GM23338 (cell line): ENCODE measurements around the gene ABL2. TPM values are rescaled to one million over a fixed set of nuclear protein-coding genes. Genes with fewer than 3 reads are reported as not detected.

Source experiments
- ATAC-seq: fragments of 200-7000 bp; cut with Tn5 transposase; 3 replicates; pipeline ENCODE4 v1.9.1; 2020
- DNase-seq: peaks from one replicate; pipeline ENCODE4 v3.0.0-alpha.2; 2015; ENCODE audit warnings: low spot score
- H2AFZ ChIP-seq: fragments of 200-600 bp; sonication (generic); 2 replicates; pipeline ENCODE4 v1.8.0; 2016; ENCODE audit warnings: antibody characterized with exemption, mild to moderate bottlenecking, moderate library complexity
- H3F3A ChIP-seq: fragments of 200-600 bp; sonication (generic); replicated peaks from 2 replicates; pipeline ENCODE4 v1.8.0; 2017; ENCODE audit warnings: antibody characterized with exemption, mixed run types, low read depth
- H3K27ac ChIP-seq: fragments of 200-600 bp; sonication (generic); 2 replicates; pipeline ENCODE4 v1.6.1; 2016; ENCODE audit warnings: low read depth
- H3K27me3 ChIP-seq: fragments of 200-600 bp; sonication (generic); 2 replicates; pipeline ENCODE4 v1.8.0; 2016; ENCODE audit warnings: mild to moderate bottlenecking, mixed run types, moderate library complexity; ENCODE audit not compliant: insufficient read depth
- H3K36me3 ChIP-seq: fragments of 200-600 bp; sonication (generic); 2 replicates; pipeline ENCODE4 v1.8.0; 2016; ENCODE audit warnings: mild to moderate bottlenecking; ENCODE audit not compliant: insufficient read depth
- H3K4me1 ChIP-seq: fragments of 200-600 bp; sonication (generic); 2 replicates; pipeline ENCODE4 v1.8.0; 2016; ENCODE audit warnings: mild to moderate bottlenecking, moderate library complexity; ENCODE audit not compliant: insufficient read depth
- H3K4me2 ChIP-seq: fragments of 200-600 bp; sonication (generic); 2 replicates; pipeline ENCODE4 v1.7.1; 2017; ENCODE audit warnings: mixed run types
- H3K4me3 ChIP-seq: fragments of 200-600 bp; sonication (generic); 2 replicates; pipeline ENCODE4 v1.6.1; 2016; ENCODE audit warnings: mixed run types
- H3K79me2 ChIP-seq: fragments of 200-600 bp; sonication (generic); replicated peaks from 2 replicates; pipeline ENCODE4 v1.8.0; 2017; ENCODE audit warnings: mild to moderate bottlenecking; ENCODE audit not compliant: insufficient read depth
- H3K9me2 ChIP-seq: fragments of 200-600 bp; sonication (generic); 2 replicates; pipeline ENCODE4 v1.8.0; 2017; ENCODE audit not compliant: insufficient read depth
- H4K20me1 ChIP-seq: fragments of 200-600 bp; sonication (generic); replicated peaks from 2 replicates; pipeline ENCODE4 v1.8.0; 2017; ENCODE audit warnings: mild to moderate bottlenecking; ENCODE audit not compliant: insufficient read depth
- H3K27ac Mint-ChIP-seq: 2 replicates; pipeline ENCODE4 v1.8.0; 2020; ENCODE audit warnings: inconsistent platforms, mild to moderate bottlenecking, moderate library complexity, mixed read lengths
- H3K27me3 Mint-ChIP-seq: 3 replicates; pipeline ENCODE4 v1.8.0; 2022; ENCODE audit warnings: low read depth, mild to moderate bottlenecking, moderate library complexity, mixed read lengths, inconsistent platforms; ENCODE audit not compliant: insufficient read depth, poor library complexity
- H3K36me3 Mint-ChIP-seq: 3 replicates; pipeline ENCODE4 v1.8.0; 2021; ENCODE audit warnings: low read depth, mild to moderate bottlenecking, inconsistent platforms, moderate library complexity, mixed read lengths
- H3K4me1 Mint-ChIP-seq: 3 replicates; pipeline ENCODE4 v1.8.0; 2020; ENCODE audit warnings: mild to moderate bottlenecking, inconsistent platforms, mixed read lengths
- H3K4me3 Mint-ChIP-seq: 3 replicates; pipeline ENCODE4 v1.8.0; 2021; ENCODE audit warnings: moderate library complexity, mild to moderate bottlenecking, inconsistent platforms, mixed read lengths
- H3K9me3 Mint-ChIP-seq: 3 replicates; pipeline ENCODE4 v1.8.0; 2020; ENCODE audit warnings: moderate library complexity, mild to moderate bottlenecking, inconsistent platforms, mixed read lengths
- CREB1 ChIP-seq: fragments of 250-450 bp; sonication (Bioruptor Pico); IDR thresholded peaks from 2 replicates; pipeline ENCODE4 v1.5.0; 2020; ENCODE audit warnings: low read depth, mild to moderate bottlenecking, moderate library complexity
- CTCF ChIP-seq, 2 experiments: fragments of 200-600 bp in 1 of 2; sonication (generic) in 1 of 2; conservative IDR thresholded peaks; 2 replicates each; pipeline versions ENCODE4 v1.5.1 to v1.6.1; 2016 to 2017; ENCODE audit warnings: antibody characterized with exemption in 2 of 2, low read depth in 2 of 2, mild to moderate bottlenecking in 2 of 2, moderate library complexity in 1 of 2
- EZH2 ChIP-seq: fragments of 200-600 bp; sonication (generic); IDR thresholded peaks from one replicate; pipeline ENCODE4 v1.8.0; 2017; ENCODE audit warnings: antibody characterized with exemption, mild to moderate bottlenecking, low read depth; ENCODE audit not compliant: unreplicated experiment
- EZH2phosphoT487 ChIP-seq: fragments of 200-600 bp; sonication (generic); IDR thresholded peaks from one replicate; pipeline ENCODE4 v1.8.1; 2018; ENCODE audit warnings: antibody characterized with exemption; ENCODE audit not compliant: unreplicated experiment
- NANOG ChIP-seq: IDR thresholded peaks from 2 replicates; pipeline ENCODE4 v1.6.1; 2016; ENCODE audit warnings: antibody characterized with exemption, borderline replicate concordance
- POLR2AphosphoS5 ChIP-seq: IDR thresholded peaks from 2 replicates; pipeline ENCODE4 v1.6.1; 2016; ENCODE audit warnings: antibody characterized with exemption, low read depth
- STAT1 ChIP-seq: IDR thresholded peaks from one replicate; pipeline ENCODE4 v1.6.1; 2016; ENCODE audit warnings: antibody characterized with exemption; ENCODE audit not compliant: unreplicated experiment
- ZNF114 ChIP-seq: fragments of 250-450 bp; sonication (Bioruptor Pico); IDR thresholded peaks from 2 replicates; pipeline ENCODE4 v1.5.0; 2020; ENCODE audit warnings: mild to moderate bottlenecking, moderate library complexity
- ZNF331 ChIP-seq: fragments of 250-450 bp; sonication (Bioruptor Pico); IDR thresholded peaks from 2 replicates; pipeline ENCODE4 v1.5.0; 2020; ENCODE audit warnings: low read depth, mild to moderate bottlenecking, moderate library complexity
- polyA plus RNA-seq: library from polyadenylated mRNA; unstranded; fragments of >200 nt; fragmentation: Nextera tagmentation; extraction: Ambion mirVana; gene quantifications from 2 replicates; pipeline ENCODE4 v1.2.1, GENCODE V29; 2016
- total RNA-seq: library from RNA; depleted of rRNA; stranded (reverse); fragments of >200 nt; shearing (Covaris generic); gene quantifications from 2 replicates; pipeline ENCODE4 v1.2.3, GENCODE V29; 2014
- TF ChIP-seq, protein P1 (sequence below): IDR thresholded peaks from 2 replicates; pipeline ENCODE4 v1.6.1; 2016; ENCODE audit warnings: antibody characterized with exemption
- TF ChIP-seq, protein P2 (sequence below): IDR thresholded peaks from one replicate; pipeline ENCODE4 v1.6.1; 2018; ENCODE audit warnings: antibody characterized with exemption; ENCODE audit not compliant: unreplicated experiment

The ABL2 gene
- total and polyA plus RNA-seq, 2 experiments from 2014 or later = 5.8 to 22.7 TPM

GRCh38 chr1:179237222-179237621 is 7.7 kb upstream of the ABL2 start:
- Histone ChIP-seq H4K20me1 (no peaks in the 10 kb centered on the region), H3K4me3 (no peak overlapping the region), H2AFZ (no peak overlapping the region), H3K9me2 (no peaks in the 10 kb centered on the region), H3K79me2 (no peaks in the 10 kb centered on the region), H3K27me3 (no peaks in the 10 kb centered on the region), H3K36me3 (no peaks in the 10 kb centered on the region), H3F3A (no peaks in the 10 kb centered on the region), H3K4me2 (no peak overlapping the region), H3K27ac (no peak overlapping the region), H3K4me1 (no peaks in the 10 kb centered on the region)
- H3K4me3 Mint-ChIP-seq = no peak overlapping the region
- no peaks in the 10 kb centered on the region for H3K36me3 Mint-ChIP-seq
- H3K4me1 Mint-ChIP-seq = no peaks in the 10 kb centered on the region; the same call in 2 of the 3 replicates
- no peaks in the 10 kb centered on the region for H3K9me3 Mint-ChIP-seq
- ATAC-seq (no peak), DNase-seq (no peak)
- no peak overlapping the region for H3K27ac Mint-ChIP-seq
- H3K27me3 Mint-ChIP-seq = no peaks in the 10 kb centered on the region
- TF ChIP-seq, protein P1, sequence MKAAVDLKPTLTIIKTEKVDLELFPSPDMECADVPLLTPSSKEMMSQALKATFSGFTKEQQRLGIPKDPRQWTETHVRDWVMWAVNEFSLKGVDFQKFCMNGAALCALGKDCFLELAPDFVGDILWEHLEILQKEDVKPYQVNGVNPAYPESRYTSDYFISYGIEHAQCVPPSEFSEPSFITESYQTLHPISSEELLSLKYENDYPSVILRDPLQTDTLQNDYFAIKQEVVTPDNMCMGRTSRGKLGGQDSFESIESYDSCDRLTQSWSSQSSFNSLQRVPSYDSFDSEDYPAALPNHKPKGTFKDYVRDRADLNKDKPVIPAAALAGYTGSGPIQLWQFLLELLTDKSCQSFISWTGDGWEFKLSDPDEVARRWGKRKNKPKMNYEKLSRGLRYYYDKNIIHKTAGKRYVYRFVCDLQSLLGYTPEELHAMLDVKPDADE = no peak
- TF ChIP-seq STAT1 (no peak), NANOG (no peak), EZH2 (no peak)
- TF ChIP-seq, protein P2, sequence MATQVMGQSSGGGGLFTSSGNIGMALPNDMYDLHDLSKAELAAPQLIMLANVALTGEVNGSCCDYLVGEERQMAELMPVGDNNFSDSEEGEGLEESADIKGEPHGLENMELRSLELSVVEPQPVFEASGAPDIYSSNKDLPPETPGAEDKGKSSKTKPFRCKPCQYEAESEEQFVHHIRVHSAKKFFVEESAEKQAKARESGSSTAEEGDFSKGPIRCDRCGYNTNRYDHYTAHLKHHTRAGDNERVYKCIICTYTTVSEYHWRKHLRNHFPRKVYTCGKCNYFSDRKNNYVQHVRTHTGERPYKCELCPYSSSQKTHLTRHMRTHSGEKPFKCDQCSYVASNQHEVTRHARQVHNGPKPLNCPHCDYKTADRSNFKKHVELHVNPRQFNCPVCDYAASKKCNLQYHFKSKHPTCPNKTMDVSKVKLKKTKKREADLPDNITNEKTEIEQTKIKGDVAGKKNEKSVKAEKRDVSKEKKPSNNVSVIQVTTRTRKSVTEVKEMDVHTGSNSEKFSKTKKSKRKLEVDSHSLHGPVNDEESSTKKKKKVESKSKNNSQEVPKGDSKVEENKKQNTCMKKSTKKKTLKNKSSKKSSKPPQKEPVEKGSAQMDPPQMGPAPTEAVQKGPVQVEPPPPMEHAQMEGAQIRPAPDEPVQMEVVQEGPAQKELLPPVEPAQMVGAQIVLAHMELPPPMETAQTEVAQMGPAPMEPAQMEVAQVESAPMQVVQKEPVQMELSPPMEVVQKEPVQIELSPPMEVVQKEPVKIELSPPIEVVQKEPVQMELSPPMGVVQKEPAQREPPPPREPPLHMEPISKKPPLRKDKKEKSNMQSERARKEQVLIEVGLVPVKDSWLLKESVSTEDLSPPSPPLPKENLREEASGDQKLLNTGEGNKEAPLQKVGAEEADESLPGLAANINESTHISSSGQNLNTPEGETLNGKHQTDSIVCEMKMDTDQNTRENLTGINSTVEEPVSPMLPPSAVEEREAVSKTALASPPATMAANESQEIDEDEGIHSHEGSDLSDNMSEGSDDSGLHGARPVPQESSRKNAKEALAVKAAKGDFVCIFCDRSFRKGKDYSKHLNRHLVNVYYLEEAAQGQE = no peak

DNA sequence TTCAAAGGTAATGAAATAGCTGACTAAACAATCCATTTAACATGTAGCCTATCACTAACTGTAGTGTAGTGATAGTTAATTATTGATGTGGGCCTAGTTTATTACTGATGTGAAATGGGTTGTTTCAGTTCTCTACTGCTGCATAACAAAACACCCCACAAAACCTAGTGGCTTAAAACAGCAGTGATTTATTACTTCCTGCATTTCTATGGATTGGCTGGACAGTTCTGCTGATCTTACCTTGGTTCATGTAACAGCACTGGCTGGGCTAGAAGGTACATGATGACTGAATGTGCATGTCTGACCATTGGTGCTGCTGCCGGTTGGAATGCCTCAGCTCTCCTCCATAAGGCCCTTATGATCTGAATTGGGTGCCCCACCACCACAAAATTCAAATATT is 5.4 kb upstream of the ABL2 start:
- DNase-seq (no peak), ATAC-seq (no peak)
- Histone ChIP-seq H3K27me3 (0 out of 2 replicates have a peak, but pooled peaks cover 3% of the 10 kb centered on the region), H3K27ac (no peak overlapping the region), H4K20me1 (no peaks in the 10 kb centered on the region), H2AFZ (no peak overlapping the region), H3K4me2 (no peak overlapping the region), H3K4me3 (no peak overlapping the region), H3K4me1 (peaks cover 7% of the 10 kb centered on the region), H3K36me3 (no peaks in the 10 kb centered on the region), H3K9me2 (no peaks in the 10 kb centered on the region), H3K79me2 (no peaks in the 10 kb centered on the region), H3F3A (no peaks in the 10 kb centered on the region)
- Mint-ChIP-seq H3K4me3 (no peak overlapping the region), H3K4me1 (peaks cover 8% of the 10 kb centered on the region), H3K27me3 (peaks cover 1% of the 10 kb centered on the region), H3K27ac (no peak overlapping the region), H3K9me3 (no peaks in the 10 kb centered on the region), H3K36me3 (no peaks in the 10 kb centered on the region)
- no peak for TF ChIP-seq NANOG
- TF ChIP-seq ZNF331 (CRISPR knock-in tag) = no peak
- TF ChIP-seq, protein P1 = no peak
- TF ChIP-seq ZNF114 (CRISPR knock-in tag) = no peak
- no peak for TF ChIP-seq CREB1 (CRISPR knock-in tag)
- TF ChIP-seq EZH2phosphoT487 = no peak
- no peak for TF ChIP-seq EZH2
- no peak for TF ChIP-seq CTCF (conservative IDR thresholded peaks at IDR 0.05; ENCODE audit: low read depth in 2 of 2)
- no peak for TF ChIP-seq POLR2AphosphoS5
